Measurements from ENCODE around the gene P4HA1. TPM values are rescaled to one million over a fixed set of nuclear protein-coding genes. Genes with fewer than 3 reads are reported as not detected.

Gene P4HA1
- total RNA-seq, 4 donors from 2014 or later = 20.3 to 43.4 (median 34.6) TPM

DNA sequence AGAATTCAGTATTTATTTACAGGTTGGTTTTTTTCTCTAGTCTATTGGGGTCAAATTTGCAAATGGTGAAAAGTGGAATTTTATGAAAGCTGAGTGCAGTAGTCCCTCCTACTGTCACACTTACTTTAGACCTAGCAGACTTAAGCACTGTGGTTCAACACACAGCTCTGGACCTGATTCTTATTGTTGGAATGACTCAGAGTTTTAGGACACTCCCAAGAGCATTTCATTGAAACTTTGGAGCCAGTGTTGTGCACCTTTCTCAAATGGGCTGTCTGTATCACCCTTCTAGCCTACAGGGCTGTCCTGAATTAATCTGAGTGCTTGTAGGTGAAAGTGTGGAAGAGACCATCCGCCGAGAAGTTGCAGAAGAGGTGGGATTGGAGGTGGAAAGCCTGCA is 29.7 kb upstream of the P4HA1 start:
- TF ChIP-seq, protein P1, sequence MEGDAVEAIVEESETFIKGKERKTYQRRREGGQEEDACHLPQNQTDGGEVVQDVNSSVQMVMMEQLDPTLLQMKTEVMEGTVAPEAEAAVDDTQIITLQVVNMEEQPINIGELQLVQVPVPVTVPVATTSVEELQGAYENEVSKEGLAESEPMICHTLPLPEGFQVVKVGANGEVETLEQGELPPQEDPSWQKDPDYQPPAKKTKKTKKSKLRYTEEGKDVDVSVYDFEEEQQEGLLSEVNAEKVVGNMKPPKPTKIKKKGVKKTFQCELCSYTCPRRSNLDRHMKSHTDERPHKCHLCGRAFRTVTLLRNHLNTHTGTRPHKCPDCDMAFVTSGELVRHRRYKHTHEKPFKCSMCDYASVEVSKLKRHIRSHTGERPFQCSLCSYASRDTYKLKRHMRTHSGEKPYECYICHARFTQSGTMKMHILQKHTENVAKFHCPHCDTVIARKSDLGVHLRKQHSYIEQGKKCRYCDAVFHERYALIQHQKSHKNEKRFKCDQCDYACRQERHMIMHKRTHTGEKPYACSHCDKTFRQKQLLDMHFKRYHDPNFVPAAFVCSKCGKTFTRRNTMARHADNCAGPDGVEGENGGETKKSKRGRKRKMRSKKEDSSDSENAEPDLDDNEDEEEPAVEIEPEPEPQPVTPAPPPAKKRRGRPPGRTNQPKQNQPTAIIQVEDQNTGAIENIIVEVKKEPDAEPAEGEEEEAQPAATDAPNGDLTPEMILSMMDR (IDR thresholded peaks at IDR 0.05; ENCODE audit: low read depth) = no peak

DNA sequence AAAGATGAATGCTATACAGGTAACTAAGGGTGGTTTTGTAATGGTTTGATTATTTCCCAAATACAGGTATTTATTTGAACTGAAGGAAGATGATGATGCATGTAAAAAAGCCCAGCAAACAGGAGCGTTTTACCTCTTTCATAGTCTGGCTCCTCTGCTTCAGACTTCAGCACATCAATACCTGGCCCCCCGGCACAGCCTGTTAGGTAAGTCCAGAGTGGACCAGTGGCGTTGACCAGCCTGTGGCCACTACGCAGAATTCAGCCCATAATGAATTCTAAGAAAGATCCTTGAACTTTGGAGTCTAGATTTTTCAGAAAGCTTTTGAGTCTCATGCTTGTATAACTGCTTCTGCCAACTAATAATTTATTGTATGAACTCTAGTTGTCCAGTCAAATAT is 23.3 kb upstream of the P4HA1 start:
- TF ChIP-seq, protein P1 (IDR thresholded peaks at IDR 0.05; ENCODE audit: low read depth) = no peak

DNA sequence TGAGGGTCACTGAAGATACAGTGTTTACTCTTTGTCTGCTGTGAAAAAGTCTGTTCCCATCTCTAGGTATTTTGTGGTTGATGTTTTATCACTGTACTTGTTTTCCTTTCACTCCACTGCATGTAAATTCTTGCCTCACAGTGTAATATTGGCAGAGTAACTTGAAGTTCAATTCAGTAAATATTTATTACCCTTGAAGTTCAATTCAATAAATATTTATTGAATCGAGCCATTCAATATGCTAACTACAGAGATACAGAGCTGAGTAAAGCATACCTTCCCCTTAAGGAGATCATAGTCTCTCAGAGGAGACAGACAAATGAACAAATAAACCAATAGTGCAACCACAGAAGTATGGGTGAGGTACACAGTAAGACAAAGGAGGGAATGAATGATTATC is 22.8 kb upstream of the P4HA1 start:
- TF ChIP-seq, protein P1 (IDR thresholded peaks at IDR 0.05; ENCODE audit: low read depth) = no peak

DNA sequence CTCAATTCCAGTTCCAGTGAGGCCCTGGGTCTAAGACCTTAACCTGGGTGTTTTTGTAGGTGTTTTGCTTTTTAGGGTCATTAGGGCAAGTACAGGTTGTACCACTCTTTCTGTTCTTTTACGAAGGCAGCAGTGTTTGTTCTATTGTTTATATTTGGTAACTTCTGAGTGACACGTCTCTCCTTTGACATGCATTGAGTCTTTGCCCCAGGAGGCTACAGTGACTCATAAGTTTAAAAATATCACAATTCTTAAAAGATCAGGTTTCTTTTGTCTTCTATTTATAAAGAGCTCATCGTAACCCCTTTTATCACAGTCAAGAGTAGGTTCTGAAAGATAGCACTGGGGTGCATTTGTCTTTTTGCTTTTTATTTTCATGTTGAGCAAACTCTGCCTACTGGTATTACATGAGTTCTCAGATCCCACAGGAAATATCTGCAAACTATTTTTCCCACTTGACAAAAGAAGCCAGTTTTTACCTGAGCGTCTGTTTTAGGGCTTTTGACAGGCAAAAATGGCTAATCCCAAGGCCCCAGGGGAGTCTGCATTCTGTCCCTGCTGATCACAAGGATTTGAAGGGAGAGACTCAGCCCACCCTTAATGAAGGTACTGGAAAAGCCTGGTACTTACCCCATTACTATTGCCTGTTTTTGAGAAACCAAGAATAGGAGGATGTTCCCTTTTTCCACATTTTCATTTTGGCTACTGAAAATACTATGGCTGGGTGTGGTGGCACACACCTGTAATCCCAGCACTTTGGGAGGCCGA is 21.5 kb upstream of the P4HA1 start:
- TF ChIP-seq, protein P1 (IDR thresholded peaks at IDR 0.05; ENCODE audit: low read depth) = no peak

DNA sequence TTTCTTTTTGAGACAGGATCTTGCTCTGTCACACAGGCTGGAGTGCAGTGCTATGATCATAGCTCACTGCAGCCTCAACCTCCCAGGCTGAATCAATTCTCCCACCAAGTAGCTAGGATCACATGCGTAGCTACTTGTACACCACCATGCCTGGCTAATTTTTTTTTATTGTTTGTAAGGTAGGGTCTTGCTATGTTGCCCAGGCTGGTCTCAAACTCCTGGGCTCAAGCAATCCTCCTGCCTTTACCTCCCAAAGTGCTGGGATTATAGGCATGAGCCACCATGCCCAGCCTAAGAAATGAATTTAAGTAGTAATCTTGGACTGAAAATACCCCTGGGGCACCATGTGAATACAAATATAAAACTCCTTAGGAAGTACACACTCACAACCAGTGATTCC is 19.4 kb upstream of the P4HA1 start:
- TF ChIP-seq, protein P1 (IDR thresholded peaks at IDR 0.05; ENCODE audit: low read depth) = no peak

DNA sequence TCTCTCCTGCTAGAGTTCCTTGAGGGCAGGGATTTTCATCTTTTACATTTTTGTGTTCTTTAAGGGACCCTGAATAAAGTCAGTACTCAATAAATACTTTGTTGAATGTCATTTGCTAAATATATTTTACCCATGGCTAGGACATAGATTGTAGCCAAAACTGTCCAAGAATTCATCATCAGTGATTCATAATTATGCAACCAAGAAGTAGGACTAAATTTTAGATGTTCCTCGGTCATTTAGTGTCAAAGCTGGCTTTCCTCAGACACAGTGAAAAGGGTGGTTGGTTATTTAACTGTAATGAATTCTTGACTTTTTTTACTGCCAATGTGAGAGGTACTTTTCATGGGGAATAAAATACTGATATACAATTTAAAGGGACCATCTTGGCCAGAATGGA is 16.9 kb upstream of the P4HA1 start:
- TF ChIP-seq, protein P1 (IDR thresholded peaks at IDR 0.05; ENCODE audit: low read depth) = no peak

DNA sequence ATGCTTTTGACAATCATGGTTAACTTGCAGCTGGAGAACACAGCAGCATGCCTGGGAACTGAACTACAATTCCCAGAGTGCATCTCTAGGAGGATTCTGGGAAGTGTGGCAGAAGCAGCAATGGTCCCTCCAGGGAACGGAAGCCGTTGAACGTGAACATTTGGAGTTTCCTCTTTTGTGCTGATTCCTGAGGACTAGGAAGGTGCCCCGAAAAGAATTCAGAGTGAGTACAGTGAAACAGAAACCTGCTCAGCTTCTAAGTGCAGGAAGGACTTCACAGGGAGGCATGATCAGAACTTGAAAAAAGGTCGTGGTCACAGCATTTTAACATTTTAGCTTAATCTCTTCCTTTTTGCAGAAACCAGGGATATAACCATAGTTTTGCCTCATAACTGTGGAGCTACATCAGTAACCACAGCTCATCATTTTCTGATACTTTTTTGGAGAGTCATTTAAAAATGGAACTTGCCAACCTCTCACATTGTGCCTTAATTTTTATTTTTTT is 13.7 kb upstream of the P4HA1 start, which contains the start of gene NUDT13:
Gene NUDT13 (plus strand): TSS at position 111 of the 505 bp plus-strand sequence. CDS start 3,911 bp downstream, outside the sequence.
- TF ChIP-seq, protein P1 (IDR thresholded peaks at IDR 0.05; ENCODE audit: low read depth) = no peak

Measured in subcutaneous adipose tissue (tissue), 4 donors.